Right cardiac atrium (tissue), 5 donors: ENCODE results near the gene DES. TPM values are rescaled to one million over a fixed set of nuclear protein-coding genes. Genes with fewer than 3 reads are reported as not detected.

Experiments used
- ATAC-seq, 2 donors: fragments of 200-7000 bp; cut with Tn5 transposase; one replicate each; pipeline versions ENCODE4 v1.8.0 to v1.9.1; 2020; ENCODE audit warnings: moderate library complexity in 2 of 2, mild to moderate bottlenecking in 1 of 2
- DNase-seq, 3 donors: peaks; one replicate each; pipeline ENCODE4 v3.0.0-alpha.2; 2020
- H3K27ac ChIP-seq: one replicate; pipeline ENCODE4 v1.5.1; 2013; ENCODE audit warnings: mild to moderate bottlenecking, low read length, control low read depth, moderate library complexity
- H3K27me3 ChIP-seq: one replicate; pipeline ENCODE4 v1.6.1; 2013; ENCODE audit not compliant: control insufficient read depth, insufficient read depth
- H3K4me1 ChIP-seq: one replicate; pipeline ENCODE4 v1.6.1; 2013; ENCODE audit warnings: low read length; ENCODE audit not compliant: control insufficient read depth, insufficient read depth
- H3K4me3 ChIP-seq: one replicate; pipeline ENCODE4 v1.5.1; 2013; ENCODE audit warnings: low read length, control low read depth
- H3K9me3 ChIP-seq: one replicate; pipeline ENCODE4 v1.6.1; 2013; ENCODE audit warnings: low read length; ENCODE audit not compliant: control insufficient read depth
- WGBS: extraction: QIAGEN DNeasy Blood & Tissue Kit; methylation state at CpG from one replicate; pipeline ENCODE4 v1.1.7; 2013; 5-methylcytosine and 5-hydroxymethylcytosine counted together
- intact Hi-C, 4 donors: fragments of 100-400 bp; cut with DNase I; formaldehyde crosslinking; loops; one replicate each; pipeline versions ENCODE4 v1.11.0 to v1.14.0; 2022 to 2023
- polyA plus RNA-seq: library from polyadenylated mRNA; stranded (reverse); fragments of 200-250 nt; gene quantifications from one replicate; pipeline ENCODE4 v1.2.3, GENCODE V29; 2013
- total RNA-seq, 4 donors: library from RNA; stranded (reverse); fragmentation: NEBNext Ultra II Directional; extraction: Animal tissue kit (Norgen Biotek cat#: 25700); gene quantifications; one replicate each; pipeline ENCODE4 v1.2.1, GENCODE V29; 2021
- donor health status: healthy with polysubstance abuse.
- donor health status: DM: no; HTN: yes; CAD: no.
- donor health status: DM: no; HTN: no; CAD: no.
- donor health status: DM: no; HTN: yes; CAD: no; lungs with severe emphysema.
- donor health status: DM: yes; HTN: yes; CAD: no.

DES gene
- total and polyA plus RNA-seq, 5 donors, result 6,970 to 10,932 (median 7,466) TPM

DNA sequence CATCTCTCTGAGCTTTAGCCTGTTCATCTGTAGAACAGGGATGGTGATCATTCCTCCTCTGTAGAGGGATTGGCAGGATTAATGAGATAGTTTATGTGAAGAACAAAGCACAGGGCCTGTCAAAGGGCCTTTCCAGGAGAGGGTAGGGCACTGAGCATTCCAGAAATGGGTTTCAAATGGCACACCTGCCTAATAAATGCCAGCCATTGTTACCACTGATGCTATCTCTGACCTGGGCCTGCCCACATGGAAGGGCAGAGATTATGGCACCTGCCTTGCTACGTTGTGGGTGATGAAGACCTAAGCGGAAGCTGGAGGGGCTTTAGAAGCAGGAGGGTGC, 49.5 kb downstream of the DES start:
- 72% methylated on average over 2 of the region's 2 CpGs for whole genome bisulfite sequencing
- H3K9me3 ChIP-seq, result no peaks in the 10 kb centered on the region
- no peak overlapping the region for H3K27ac ChIP-seq
- peaks cover 2% of the 10 kb centered on the region for H3K4me1 ChIP-seq
- DNase-seq, result no peak
- H3K4me3 ChIP-seq, result no peak overlapping the region
- intact Hi-C loops, result no loop called here
- H3K27me3 ChIP-seq, result no peaks in the 10 kb centered on the region
- ATAC-seq, result no peak

DNA sequence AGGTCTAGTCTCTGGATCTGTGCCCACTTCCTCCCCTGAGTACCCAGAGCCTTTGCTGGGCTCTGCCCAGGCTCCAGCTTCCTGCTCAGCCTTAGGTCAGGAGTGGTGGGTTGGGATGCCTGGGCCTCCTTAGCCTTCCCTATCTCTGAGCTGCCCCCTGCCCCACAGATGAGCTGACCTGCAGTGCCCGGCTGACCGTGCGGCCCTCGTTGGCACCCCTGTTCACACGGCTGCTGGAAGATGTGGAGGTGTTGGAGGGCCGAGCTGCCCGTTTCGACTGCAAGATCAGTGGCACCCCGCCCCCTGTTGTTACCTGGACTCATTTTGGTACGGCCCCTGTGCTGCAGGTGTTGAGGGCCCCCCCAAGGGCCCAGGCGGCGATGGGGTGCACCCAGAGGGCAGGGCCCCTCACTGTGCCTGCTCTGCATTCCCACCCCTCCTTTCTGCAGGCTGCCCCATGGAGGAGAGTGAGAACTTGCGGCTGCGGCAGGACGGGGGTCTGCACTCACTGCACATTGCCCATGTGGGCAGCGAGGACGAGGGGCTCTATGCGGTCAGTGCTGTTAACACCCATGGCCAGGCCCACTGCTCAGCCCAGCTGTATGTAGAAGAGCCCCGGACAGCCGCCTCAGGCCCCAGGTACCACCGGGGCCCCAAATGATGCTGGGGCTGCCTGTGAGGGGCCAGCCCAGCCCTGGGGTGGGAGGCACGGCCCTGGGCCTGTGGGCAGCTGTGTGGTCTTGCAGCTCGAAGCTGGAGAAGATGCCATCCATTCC, 50.4 kb downstream of the DES start:
- Histone ChIP-seq H3K27me3 (no peaks in the 10 kb centered on the region), H3K4me1 (peaks cover 2% of the 10 kb centered on the region), H3K27ac (peak overlapping the region; percentile 19), H3K4me3 (no peak overlapping the region), H3K9me3 (no peaks in the 10 kb centered on the region)
- WGBS, result 83% methylated on average over 23 of the region's 23 CpGs
- DNase-seq (no peak), ATAC-seq (no peak)
- intact Hi-C loops, result no loop called here

DNA sequence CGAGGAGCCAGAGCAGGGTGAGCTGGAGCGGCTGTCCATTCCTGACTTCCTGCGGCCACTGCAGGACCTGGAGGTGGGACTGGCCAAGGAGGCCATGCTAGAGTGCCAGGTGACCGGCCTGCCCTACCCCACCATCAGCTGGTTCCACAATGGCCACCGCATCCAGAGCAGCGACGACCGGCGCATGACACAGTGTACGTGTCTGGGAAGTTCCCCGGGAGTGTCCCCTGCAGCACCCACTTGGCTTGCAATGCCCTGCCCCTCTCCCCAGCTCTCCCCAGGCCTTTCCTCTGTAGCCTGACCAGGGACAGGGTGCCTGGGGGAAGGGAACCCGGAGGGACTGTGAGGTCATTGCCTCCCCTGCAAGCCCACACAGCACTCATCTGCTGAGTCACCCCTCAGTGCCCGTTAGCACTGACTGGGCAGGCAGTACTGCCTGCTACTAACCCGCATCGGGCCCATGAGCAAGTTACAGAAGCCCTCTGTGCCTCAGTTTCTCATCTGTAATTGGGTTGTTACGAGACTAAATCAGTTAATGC, 51.1 kb downstream of the DES start:
- no peaks in the 10 kb centered on the region for H3K9me3 ChIP-seq
- no peaks in the 10 kb centered on the region for H3K27me3 ChIP-seq
- peak; percentile 6 to 48 for ATAC-seq
- intact Hi-C loops, result no loop called here
- WGBS, result 71% methylated on average over 16 of the region's 16 CpGs
- H3K27ac ChIP-seq, result peak overlapping the region; percentile 84
- no peak overlapping the region for H3K4me3 ChIP-seq
- DNase-seq, result peak in 1 of 3 donors; percentile 67
- H3K4me1 ChIP-seq, result peaks cover 2% of the 10 kb centered on the region

DNA sequence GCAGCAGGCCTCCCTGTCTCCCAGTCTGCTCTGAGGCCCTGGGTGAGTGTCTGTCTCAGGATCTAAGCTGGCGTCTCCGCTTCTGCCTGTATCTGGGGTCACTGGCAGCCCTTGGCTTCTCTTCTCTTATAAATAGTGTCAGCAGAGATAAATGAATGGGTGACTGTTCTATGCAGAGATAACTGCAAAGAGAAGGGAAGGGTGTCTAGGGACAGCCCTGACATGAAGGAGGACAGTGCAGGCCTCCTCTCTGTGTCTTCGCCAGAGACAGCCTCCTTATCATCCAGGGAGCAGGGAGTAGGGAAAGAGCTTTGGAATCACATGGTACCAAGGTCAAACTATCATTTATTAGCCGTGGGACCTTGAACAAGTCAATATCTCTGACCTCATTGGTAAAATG, 52.3 kb downstream of the DES start:
- no peaks in the 10 kb centered on the region for H3K27me3 ChIP-seq
- H3K27ac ChIP-seq, result peak overlapping the region; percentile 84
- WGBS, result 44% methylated on average over 4 of the region's 4 CpGs
- ATAC-seq, result peak; percentile 65 to 66
- no peak for DNase-seq
- no peak overlapping the region for H3K4me3 ChIP-seq
- H3K4me1 ChIP-seq, result peaks cover 2% of the 10 kb centered on the region
- intact Hi-C loops, result loop anchor here in 1 of 4 donors (10.0 kb wide), 1 partner anchor 54 kb away; no protein-coding TSS in a partner anchor
- H3K9me3 ChIP-seq, result no peaks in the 10 kb centered on the region

DNA sequence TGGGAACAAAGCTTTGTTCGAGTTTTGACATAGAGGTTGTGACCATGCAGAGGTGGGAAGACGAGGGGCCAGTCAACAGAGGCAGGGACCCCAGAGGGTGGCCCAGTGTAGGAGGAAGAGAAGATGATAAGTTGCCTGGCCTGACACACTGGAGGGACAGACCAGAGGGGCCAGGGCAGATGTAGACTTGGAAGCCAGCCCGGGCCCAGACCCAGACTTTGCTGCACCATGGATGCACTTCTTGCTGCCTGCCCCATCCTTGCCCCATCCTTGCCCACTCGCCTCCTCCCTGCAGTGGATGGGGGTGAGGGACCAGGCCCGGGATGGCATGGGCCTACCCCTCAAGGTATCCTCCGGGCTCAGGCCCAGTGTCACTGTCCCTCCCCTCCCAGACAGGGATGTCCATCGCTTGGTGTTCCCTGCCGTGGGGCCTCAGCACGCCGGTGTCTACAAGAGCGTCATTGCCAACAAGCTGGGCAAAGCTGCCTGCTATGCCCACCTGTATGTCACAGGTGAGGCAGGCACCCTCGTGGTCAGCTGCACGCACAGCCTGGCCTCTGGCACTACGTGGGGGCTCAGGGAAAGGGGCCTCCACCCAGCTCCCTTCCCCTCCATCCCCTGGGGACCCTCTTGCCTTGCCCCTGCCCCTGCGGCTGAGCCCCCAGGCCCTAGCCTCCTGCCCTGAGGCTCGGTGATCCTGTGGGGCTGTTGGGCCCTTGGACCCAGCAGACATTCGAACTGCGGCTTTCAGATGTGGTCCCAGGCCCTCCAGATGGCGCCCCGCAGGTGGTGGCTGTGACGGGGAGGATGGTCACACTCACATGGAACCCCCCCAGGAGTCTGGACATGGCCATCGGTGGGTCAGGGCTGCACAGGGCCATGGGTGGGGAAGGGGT, 53.5 kb downstream of the DES start:
- H3K27me3 ChIP-seq, result no peaks in the 10 kb centered on the region
- H3K4me1 ChIP-seq, result peaks cover 2% of the 10 kb centered on the region
- ATAC-seq (no peak), DNase-seq (no peak)
- no peaks in the 10 kb centered on the region for H3K9me3 ChIP-seq
- no peak overlapping the region for H3K4me3 ChIP-seq
- WGBS, result 81% methylated on average over 22 of the region's 22 CpGs
- H3K27ac ChIP-seq, result no peak overlapping the region
- intact Hi-C loops, result loop anchor here in 1 of 4 donors (10.0 kb wide), 1 partner anchor 53 kb away; no protein-coding TSS in a partner anchor

DNA sequence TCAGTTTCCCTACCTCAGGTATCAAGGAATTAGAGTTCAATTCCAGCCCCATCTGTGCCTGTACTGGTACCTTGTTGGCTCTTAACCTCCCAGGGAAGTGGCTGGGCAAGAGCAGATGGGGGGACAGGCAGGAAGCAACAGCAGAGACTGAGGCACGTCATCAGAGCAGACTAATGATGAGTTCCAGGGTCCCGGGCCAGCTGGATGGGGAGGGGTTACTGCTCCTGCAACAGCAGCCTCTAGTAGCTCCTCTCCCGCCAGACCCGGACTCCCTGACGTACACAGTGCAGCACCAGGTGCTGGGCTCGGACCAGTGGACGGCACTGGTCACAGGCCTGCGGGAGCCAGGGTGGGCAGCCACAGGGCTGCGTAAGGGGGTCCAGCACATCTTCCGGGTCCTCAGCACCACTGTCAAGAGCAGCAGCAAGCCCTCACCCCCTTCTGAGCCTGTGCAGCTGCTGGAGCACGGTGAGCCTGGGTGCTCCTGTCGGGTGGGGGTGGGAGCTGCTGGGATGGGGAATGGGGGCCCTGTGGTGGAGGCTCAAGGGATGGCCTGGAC, 54.5 kb downstream of the DES start:
- peaks cover 2% of the 10 kb centered on the region for H3K4me1 ChIP-seq
- 77% methylated on average over 12 of the region's 12 CpGs for WGBS
- DNase-seq, result no peak

DNA sequence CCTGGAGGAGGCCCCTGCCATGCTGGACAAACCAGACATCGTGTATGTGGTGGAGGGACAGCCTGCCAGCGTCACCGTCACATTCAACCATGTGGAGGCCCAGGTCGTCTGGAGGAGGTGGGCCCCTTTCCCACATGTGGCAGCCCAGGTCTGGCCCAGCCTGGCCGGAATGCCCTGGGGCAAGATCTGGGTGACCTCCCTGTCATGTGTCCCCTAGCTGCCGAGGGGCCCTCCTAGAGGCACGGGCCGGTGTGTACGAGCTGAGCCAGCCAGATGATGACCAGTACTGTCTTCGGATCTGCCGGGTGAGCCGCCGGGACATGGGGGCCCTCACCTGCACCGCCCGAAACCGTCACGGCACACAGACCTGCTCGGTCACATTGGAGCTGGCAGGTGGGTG, 55.3 kb downstream of the DES start:
- DNase-seq, result no peak
- peaks cover 2% of the 10 kb centered on the region for H3K4me1 ChIP-seq
- H3K27me3 ChIP-seq, result no peaks in the 10 kb centered on the region
- H3K4me3 ChIP-seq, result no peak overlapping the region
- ATAC-seq, result no peak
- H3K27ac ChIP-seq, result no peak overlapping the region
- WGBS, result 82% methylated on average over 18 of the region's 18 CpGs
- intact Hi-C loops, result loop anchor here in 1 of 4 donors (10.0 kb wide), 1 partner anchor 51 kb away; no protein-coding TSS in a partner anchor
- H3K9me3 ChIP-seq, result no peaks in the 10 kb centered on the region

More for the DNA sequence above, 54.5 kb downstream of the DES start:
- Histone ChIP-seq H3K9me3 (no peaks in the 10 kb centered on the region), H3K27me3 (no peaks in the 10 kb centered on the region), H3K27ac (no peak overlapping the region), H3K4me3 (no peak overlapping the region)
- ATAC-seq, result no peak
- intact Hi-C loops, result loop anchor here in 1 of 4 donors (10.0 kb wide), 1 partner anchor 52 kb away; no protein-coding TSS in a partner anchor

DNA sequence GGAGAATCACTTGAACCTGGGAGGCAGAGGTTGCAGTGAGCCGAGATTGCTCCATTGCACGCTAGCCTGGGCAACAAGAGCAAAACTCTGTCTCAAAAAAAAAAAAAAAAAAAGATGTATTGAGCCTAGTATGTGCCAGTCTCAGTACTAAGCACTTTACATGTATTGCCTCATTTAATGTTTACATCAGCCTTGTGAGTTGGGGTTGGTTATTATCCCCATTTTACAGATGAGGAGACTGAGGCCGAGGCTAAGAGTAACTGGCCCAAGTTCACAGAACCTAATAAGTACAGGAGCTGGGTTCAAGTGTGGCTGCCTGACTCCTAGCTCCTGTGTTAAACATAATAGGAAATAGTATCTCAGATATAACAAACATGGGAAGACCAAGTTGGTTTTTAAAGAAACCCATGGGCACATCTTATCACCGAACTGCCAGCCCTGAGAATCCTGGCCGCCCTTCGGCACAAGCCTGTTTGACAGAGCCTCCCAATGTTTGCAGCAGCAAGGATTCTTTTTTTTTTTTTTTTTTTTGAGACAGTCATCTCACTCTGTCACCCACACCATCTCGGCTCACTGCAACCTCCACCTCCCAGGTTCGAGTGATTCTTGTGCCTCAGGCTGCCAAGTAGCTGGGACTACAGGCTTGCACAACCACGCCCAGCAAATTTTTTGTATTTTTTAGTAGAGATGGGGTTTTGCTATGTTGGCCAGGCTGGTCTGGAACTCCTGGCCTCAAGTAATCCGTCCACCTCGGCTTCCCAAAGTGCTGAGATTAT, 56.3 kb downstream of the DES start:
- intact Hi-C loops, result loop anchor here (5.0 to 10.0 kb wide), 3 partner anchors 48 to 53 kb away; no protein-coding TSS in a partner anchor
- Histone ChIP-seq H3K4me1 (peaks cover 2% of the 10 kb centered on the region), H3K27ac (no peak overlapping the region)

DNA sequence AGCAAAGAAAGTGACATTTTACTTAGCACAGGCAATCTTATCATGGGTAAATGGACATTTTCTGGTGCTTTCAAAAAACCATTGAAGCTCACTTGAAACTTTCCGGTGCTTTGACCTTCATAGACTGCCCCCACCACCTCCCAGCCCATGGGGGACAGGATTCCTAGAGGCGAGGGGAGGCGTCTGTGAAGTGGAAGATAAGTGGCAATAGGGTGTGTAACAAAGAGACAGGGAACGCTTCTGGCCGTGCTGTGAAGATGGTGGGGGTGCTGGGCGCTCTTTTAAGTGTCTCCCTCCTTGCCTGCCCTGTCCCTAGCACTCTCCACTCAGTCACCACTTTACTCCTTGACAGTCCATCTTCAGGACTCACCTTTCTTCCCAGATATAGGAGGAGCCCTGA, 57.1 kb downstream of the DES start:
- H3K27ac ChIP-seq, result peak overlapping the region; percentile 43
- peaks cover 2% of the 10 kb centered on the region for H3K4me1 ChIP-seq

More for the DNA sequence above, 56.3 kb downstream of the DES start:
- no peak overlapping the region for H3K4me3 ChIP-seq
- no peaks in the 10 kb centered on the region for H3K27me3 ChIP-seq
- no peak for DNase-seq
- 71% methylated on average over 11 of the region's 11 CpGs for WGBS
- no peaks in the 10 kb centered on the region for H3K9me3 ChIP-seq
- ATAC-seq, result no peak

More for the DNA sequence above, 57.1 kb downstream of the DES start:
- H3K9me3 ChIP-seq, result no peaks in the 10 kb centered on the region
- ATAC-seq (peak; percentile 14 to 19), DNase-seq (peak in 1 of 3 donors; percentile 68)
- H3K27me3 ChIP-seq, result no peaks in the 10 kb centered on the region
- 47% methylated on average over 6 of the region's 6 CpGs for WGBS
- no peak overlapping the region for H3K4me3 ChIP-seq
- intact Hi-C loops, result loop anchor here (5.0 to 10.0 kb wide), 3 partner anchors 47 to 52 kb away; no protein-coding TSS in a partner anchor
